Measurements from ENCODE around the gene NUP210. TPM values are rescaled to one million over a fixed set of nuclear protein-coding genes. Genes with fewer than 3 reads are reported as not detected.

The NUP210 gene
- total RNA-seq, 4 donors from 2014 or later = 11.6 to 81.7 (median 29.8) TPM

DNA sequence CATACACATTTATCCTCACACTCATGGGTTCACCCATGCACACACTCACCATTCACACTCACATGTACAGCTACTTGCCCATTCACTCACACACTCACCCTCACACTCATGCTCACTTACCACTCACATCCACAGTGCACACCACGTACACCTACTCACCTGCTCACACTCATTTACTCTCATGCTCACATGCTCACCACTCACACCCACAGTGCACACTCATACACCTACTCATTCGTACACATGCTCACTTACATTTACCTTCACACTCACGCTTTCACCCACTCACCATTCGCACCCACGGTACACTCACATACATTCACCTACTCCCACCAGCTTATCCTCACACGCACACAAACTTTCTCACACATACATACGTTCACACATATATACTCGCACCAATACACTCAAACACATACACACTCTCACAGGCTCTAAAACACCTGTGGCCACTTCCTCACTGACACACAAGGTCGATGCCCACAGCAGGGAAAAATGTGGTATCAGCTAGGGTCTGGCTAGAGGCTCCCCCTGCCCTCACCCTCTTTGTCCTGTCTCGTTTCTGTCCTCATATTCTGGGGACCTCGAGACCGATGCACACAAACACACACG, 46.0 kb downstream of the NUP210 start:
- TF ChIP-seq, protein P1, sequence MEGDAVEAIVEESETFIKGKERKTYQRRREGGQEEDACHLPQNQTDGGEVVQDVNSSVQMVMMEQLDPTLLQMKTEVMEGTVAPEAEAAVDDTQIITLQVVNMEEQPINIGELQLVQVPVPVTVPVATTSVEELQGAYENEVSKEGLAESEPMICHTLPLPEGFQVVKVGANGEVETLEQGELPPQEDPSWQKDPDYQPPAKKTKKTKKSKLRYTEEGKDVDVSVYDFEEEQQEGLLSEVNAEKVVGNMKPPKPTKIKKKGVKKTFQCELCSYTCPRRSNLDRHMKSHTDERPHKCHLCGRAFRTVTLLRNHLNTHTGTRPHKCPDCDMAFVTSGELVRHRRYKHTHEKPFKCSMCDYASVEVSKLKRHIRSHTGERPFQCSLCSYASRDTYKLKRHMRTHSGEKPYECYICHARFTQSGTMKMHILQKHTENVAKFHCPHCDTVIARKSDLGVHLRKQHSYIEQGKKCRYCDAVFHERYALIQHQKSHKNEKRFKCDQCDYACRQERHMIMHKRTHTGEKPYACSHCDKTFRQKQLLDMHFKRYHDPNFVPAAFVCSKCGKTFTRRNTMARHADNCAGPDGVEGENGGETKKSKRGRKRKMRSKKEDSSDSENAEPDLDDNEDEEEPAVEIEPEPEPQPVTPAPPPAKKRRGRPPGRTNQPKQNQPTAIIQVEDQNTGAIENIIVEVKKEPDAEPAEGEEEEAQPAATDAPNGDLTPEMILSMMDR (IDR thresholded peaks at IDR 0.05) = no peak
- no peak for TF ChIP-seq POLR2A (IDR thresholded peaks at IDR 0.05)
- no peak overlapping the region for H3K27ac ChIP-seq
- no peaks in the 10 kb centered on the region for H3K27me3 ChIP-seq
- H3K36me3 ChIP-seq = peaks cover 0 to 58% (median 0%) of the 10 kb centered on the region in 3 donors
- H3K4me1 ChIP-seq = no peaks in the 10 kb centered on the region
- no peak overlapping the region for H3K4me3 ChIP-seq
- H3K9me3 ChIP-seq = no peaks in the 10 kb centered on the region
- no peak for DNase-seq

DNA sequence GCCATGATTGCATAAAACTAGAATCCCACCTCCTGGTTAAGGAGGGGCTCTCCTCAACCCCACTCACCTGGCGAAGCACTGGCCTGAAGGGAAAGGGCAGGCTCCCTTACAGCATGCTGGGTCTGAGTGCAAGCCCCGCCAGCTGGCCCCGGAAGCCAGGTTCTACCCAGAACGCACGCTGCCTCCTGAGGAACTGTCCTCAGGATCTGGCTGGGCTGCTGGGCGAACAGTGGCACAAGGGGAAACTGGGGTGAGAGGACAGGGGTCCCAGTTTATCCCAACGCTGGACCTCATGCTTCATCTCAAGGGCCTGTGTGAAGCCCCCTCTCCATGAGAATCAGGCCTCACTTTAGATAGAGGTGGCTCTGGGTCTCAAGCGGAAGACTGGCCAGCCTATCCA, 47.5 kb downstream of the NUP210 start:
- Histone ChIP-seq H3K4me3 (no peak overlapping the region), H3K27me3 (no peaks in the 10 kb centered on the region), H3K9me3 (no peaks in the 10 kb centered on the region), H3K36me3 (peaks cover 0 to 48% (median 0%) of the 10 kb centered on the region in 3 donors), H3K4me1 (no peaks in the 10 kb centered on the region), H3K27ac (no peak overlapping the region)
- TF ChIP-seq, protein P1 (IDR thresholded peaks at IDR 0.05) = no peak
- no peak for TF ChIP-seq POLR2A (IDR thresholded peaks at IDR 0.05)
- DNase-seq = no peak

DNA sequence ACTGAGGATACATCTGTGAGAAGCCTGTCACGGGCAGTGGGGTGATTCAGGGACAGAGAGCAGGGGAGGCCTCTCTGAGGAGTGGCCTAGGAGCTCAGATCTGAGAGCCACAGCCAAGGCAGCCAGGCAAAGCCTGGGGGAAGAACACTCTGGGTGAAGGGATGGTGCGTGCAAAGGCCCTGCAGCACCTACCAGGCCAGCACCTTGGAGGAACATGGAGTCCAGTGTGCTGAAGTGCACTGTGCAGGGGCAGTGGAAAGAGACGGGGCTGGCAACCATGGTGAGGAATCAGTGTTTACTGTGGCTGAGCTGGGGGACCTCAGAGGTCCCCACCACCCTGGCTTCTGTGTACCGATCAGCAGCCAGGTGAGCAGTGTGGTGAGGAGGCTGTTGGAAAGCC, 48.0 kb downstream of the NUP210 start:
- peaks cover 0 to 48% (median 0%) of the 10 kb centered on the region in 3 donors for H3K36me3 ChIP-seq
- TF ChIP-seq, protein P1 (IDR thresholded peaks at IDR 0.05) = no peak
- no peak for TF ChIP-seq POLR2A (IDR thresholded peaks at IDR 0.05)
- no peak for DNase-seq
- H3K4me3 ChIP-seq = no peak overlapping the region
- no peaks in the 10 kb centered on the region for H3K27me3 ChIP-seq
- no peak overlapping the region for H3K27ac ChIP-seq
- H3K9me3 ChIP-seq = no peaks in the 10 kb centered on the region
- H3K4me1 ChIP-seq = no peaks in the 10 kb centered on the region

DNA sequence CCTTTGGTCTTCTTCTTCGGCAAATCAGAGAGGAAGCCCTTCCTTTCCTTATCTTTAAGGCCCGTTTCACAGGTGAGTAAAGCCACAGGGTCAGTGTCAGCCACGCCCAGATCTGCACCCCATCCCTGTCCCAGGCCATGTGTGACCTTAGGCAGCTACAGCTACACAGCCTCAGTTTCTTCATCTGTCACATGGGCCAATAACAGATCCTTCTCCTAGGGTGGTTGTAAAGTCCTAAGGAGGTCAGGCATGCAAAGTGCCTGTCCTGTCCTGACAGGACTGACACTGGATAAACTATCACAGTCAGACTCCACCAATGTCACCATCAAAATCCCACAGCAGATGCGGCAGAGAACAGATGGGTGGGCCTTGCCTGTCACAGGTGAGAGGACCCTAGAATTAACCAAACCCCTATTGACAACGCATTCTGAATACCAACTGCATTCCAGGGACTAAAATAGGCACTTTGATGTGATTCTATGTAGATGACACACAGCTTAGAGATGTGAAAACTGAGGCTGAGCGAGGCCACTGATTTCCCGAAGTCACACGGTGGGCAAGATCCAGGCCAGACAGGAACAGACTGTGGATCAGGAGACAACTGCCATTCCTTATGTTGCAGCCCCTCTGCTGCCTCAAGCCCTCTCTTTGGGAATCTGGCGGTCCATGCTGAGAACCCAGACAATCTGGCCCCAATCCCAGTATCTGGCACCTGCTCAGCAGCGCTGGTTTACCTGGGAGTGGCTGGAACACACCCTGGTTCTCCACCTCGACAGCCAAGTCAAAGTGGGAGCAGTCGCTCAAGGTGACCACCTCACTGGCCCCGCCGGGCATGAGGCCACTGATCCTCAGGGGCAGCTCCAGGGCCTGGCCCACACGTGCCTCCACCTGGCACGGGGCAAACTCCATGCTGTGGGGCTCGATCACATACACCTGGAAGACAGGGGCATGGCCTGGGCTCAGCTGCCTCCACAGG, 48.7 kb downstream of the NUP210 start:
- Histone ChIP-seq H3K9me3 (no peaks in the 10 kb centered on the region), H3K4me1 (no peaks in the 10 kb centered on the region), H3K27me3 (no peaks in the 10 kb centered on the region), H3K36me3 (peaks cover 0 to 41% (median 0%) of the 10 kb centered on the region in 3 donors), H3K27ac (no peak overlapping the region), H3K4me3 (no peak overlapping the region)
- no peak for TF ChIP-seq POLR2A (IDR thresholded peaks at IDR 0.05)
- TF ChIP-seq, protein P1 (IDR thresholded peaks at IDR 0.05) = no peak
- DNase-seq = no peak

GRCh38 chr3:13370609-13371008, 49.5 kb downstream of the NUP210 start:
- Histone ChIP-seq H3K36me3 (peaks cover 0 to 35% (median 0%) of the 10 kb centered on the region in 3 donors), H3K27me3 (no peaks in the 10 kb centered on the region), H3K4me3 (no peak overlapping the region), H3K27ac (no peak overlapping the region), H3K4me1 (no peaks in the 10 kb centered on the region), H3K9me3 (no peaks in the 10 kb centered on the region)
- TF ChIP-seq, protein P1 (IDR thresholded peaks at IDR 0.05) = no peak
- TF ChIP-seq POLR2A (IDR thresholded peaks at IDR 0.05) = no peak
- DNase-seq = no peak
